A549 (cell line): Measurements from ENCODE around the gene PMIS2. TPM values are rescaled to one million over a fixed set of nuclear protein-coding genes. Genes with fewer than 3 reads are reported as not detected.

Source experiments
- ATAC-seq, 2 experiments: fragments of 200-7000 bp in 1 of 2; fragments of >200 bp in 1 of 2; cut with Nextera tagmentation in 1 of 2; cut with Tn5 transposase in 1 of 2; 3 replicates each; pipeline versions ENCODE4 v1.8.0 to v1.9.1; 2018 to 2020; ENCODE audit warnings: mild to moderate bottlenecking in 1 of 2, moderate library complexity in 1 of 2
- CTCF ChIA-PET: fragments of 300-600 bp; sonication (Branson Sonifier 250); formaldehyde crosslinking; extraction: SDS; loops from one replicate; lab custom pipeline; 2021; ENCODE audit warnings: antibody characterized with exemption, inconsistent platforms; lab: Yijun Ruan, JAX
- POLR2A ChIA-PET: fragments of 350-600 bp; formaldehyde crosslinking; extraction: SDS; loops from one replicate; lab custom pipeline; 2021; ENCODE audit warnings: antibody characterized with exemption, inconsistent platforms; lab: Yijun Ruan, JAX
- DNase-seq, 2 experiments: peaks; one replicate each; pipeline versions ENCODE4 v3.0.0 to v3.0.0-alpha.2; 2011 to 2016; ENCODE audit warnings: low read depth in 1 of 2, low spot score in 1 of 2
- FAIRE-seq: peaks from 2 replicates; lab custom pipeline; 2011; peaks lifted over from hg19 to GRCh38; lab: Jason Lieb, UNC
- H3K27ac ChIP-seq, 2 experiments: fragments of >200 bp; sonication (Bioruptor Twin); formaldehyde crosslinking; 3 replicates each; pipeline ENCODE4 v1.5.1; 2016 to 2017
- H3K4me1 ChIP-seq: fragments of >200 bp; sonication (Bioruptor Twin); formaldehyde crosslinking; 3 replicates; pipeline ENCODE4 v1.6.1; 2016
- H3K4me2 ChIP-seq: fragments of >200 bp; sonication (Bioruptor Twin); formaldehyde crosslinking; 3 replicates; pipeline ENCODE4 v1.6.1; 2016
- H3K4me3 ChIP-seq: fragments of >200 bp; sonication (Bioruptor Twin); formaldehyde crosslinking; 3 replicates; pipeline ENCODE4 v1.5.1; 2016
- H3K9me3 ChIP-seq: fragments of >200 bp; sonication (Bioruptor Twin); formaldehyde crosslinking; 3 replicates; pipeline ENCODE4 v1.6.1; 2016
- CBX2 ChIP-seq: fragments of 200-600 bp; sonication (generic); IDR thresholded peaks from 2 replicates; pipeline ENCODE4 v1.6.1; 2016; ENCODE audit warnings: low read depth, mild to moderate bottlenecking, borderline replicate concordance
- CBX8 ChIP-seq: fragments of 200-600 bp; sonication (generic); IDR thresholded peaks from 2 replicates; pipeline ENCODE4 v1.6.1; 2016
- CHD4 ChIP-seq: fragments of 200-600 bp; sonication (generic); IDR thresholded peaks from 2 replicates; pipeline ENCODE4 v1.6.1; 2016; ENCODE audit warnings: antibody characterized with exemption, mild to moderate bottlenecking, borderline replicate concordance
- EP300 ChIP-seq, 2 experiments: fragments of >200 bp; sonication (Bioruptor Twin); formaldehyde crosslinking; IDR thresholded peaks; 2 replicates in 1 of 2; 3 replicates in 1 of 2; pipeline ENCODE4 v1.6.1; 2016 to 2017
- ESRRA ChIP-seq: fragments of 150-350 bp; IDR thresholded peaks from 2 replicates; pipeline ENCODE4 v1.6.1; 2014; ENCODE audit warnings: mild to moderate bottlenecking, low read length, borderline replicate concordance
- FOSB ChIP-seq: fragments of 250-450 bp; sonication (Bioruptor Pico); IDR thresholded peaks from 2 replicates; pipeline ENCODE4 v1.5.0; 2020; ENCODE audit warnings: mild to moderate bottlenecking, moderate library complexity
- FOSL2 ChIP-seq, 2 experiments: fragments of 450-650 bp in 1 of 2; fragments of >200 bp in 1 of 2; sonication (Bioruptor Twin) in 1 of 2; formaldehyde crosslinking; IDR thresholded peaks; 2 replicates each; pipeline versions ENCODE4 v1.5.0 to v1.6.1; 2016 to 2020; ENCODE audit warnings: mild to moderate bottlenecking in 1 of 2, moderate library complexity in 1 of 2
- FOXS1 ChIP-seq: fragments of 250-450 bp; sonication (Bioruptor Pico); IDR thresholded peaks from 2 replicates; pipeline ENCODE4 v1.5.0; 2020; ENCODE audit warnings: mild to moderate bottlenecking, moderate library complexity
- GATA3 ChIP-seq: IDR thresholded peaks from 2 replicates; pipeline ENCODE4 v1.6.1; 2012; ENCODE audit warnings: borderline replicate concordance
- HDAC2 ChIP-seq: fragments of 200-600 bp; sonication (generic); IDR thresholded peaks from 2 replicates; pipeline ENCODE4 v1.6.1; 2016
- HOXB13 ChIP-seq: fragments of 250-450 bp; sonication (Bioruptor Pico); IDR thresholded peaks from 2 replicates; pipeline ENCODE4 v1.5.0; 2020; ENCODE audit warnings: low read depth, mild to moderate bottlenecking, moderate library complexity
- JUN ChIP-seq, 2 experiments: fragments of >200 bp; sonication (Bioruptor Twin); formaldehyde crosslinking; IDR thresholded peaks; 2 replicates in 1 of 2; 3 replicates in 1 of 2; pipeline ENCODE4 v1.6.1; 2016 to 2017
- KDM1A ChIP-seq: fragments of 200-600 bp; sonication (generic); IDR thresholded peaks from 2 replicates; pipeline ENCODE4 v1.6.1; 2016; ENCODE audit warnings: low read depth, mild to moderate bottlenecking
- KDM5A ChIP-seq: fragments of 200-600 bp; sonication (generic); IDR thresholded peaks from 2 replicates; pipeline ENCODE4 v1.6.1; 2016; ENCODE audit warnings: antibody characterized with exemption, mild to moderate bottlenecking
- MAFK ChIP-seq: fragments of 450-650 bp; IDR thresholded peaks from 2 replicates; pipeline ENCODE4 v1.6.1; 2014; ENCODE audit not compliant: partially characterized antibody
- NFE2L2 ChIP-seq: fragments of 150-350 bp; conservative IDR thresholded peaks from 2 replicates; pipeline ENCODE4 v1.6.1; 2014; ENCODE audit warnings: low read length
- NPAS2 ChIP-seq: fragments of 250-450 bp; sonication (Bioruptor Pico); IDR thresholded peaks from 2 replicates; pipeline ENCODE4 v1.8.0; 2022; ENCODE audit warnings: mild to moderate bottlenecking, moderate library complexity, borderline replicate concordance
- POLR2A ChIP-seq: IDR thresholded peaks from 2 replicates; pipeline ENCODE4 v1.6.1; 2012; ENCODE audit warnings: mild to moderate bottlenecking, low read length
- ZC3H11A ChIP-seq: fragments of 450-650 bp; IDR thresholded peaks from 2 replicates; pipeline ENCODE4 v1.6.1; 2014; ENCODE audit warnings: antibody characterized with exemption, mild to moderate bottlenecking
- ZFP36 ChIP-seq: fragments of 450-650 bp; IDR thresholded peaks from 2 replicates; pipeline ENCODE4 v1.6.1; 2014; ENCODE audit warnings: borderline replicate concordance; ENCODE audit not compliant: partially characterized antibody
- ZSCAN20 ChIP-seq: fragments of 250-450 bp; sonication (Bioruptor Pico); IDR thresholded peaks from 2 replicates; pipeline ENCODE4 v1.8.0; 2022; ENCODE audit warnings: mild to moderate bottlenecking, moderate library complexity
- WGBS: methylation state at CpG from one replicate; pipeline ENCODE4 v1.1.6; 2017; ENCODE audit errors: missing lambda C conversion rate; 5-methylcytosine and 5-hydroxymethylcytosine counted together
- polyA plus RNA-seq, 4 experiments: library from polyadenylated mRNA; depleted of rRNA in 3 of 4; stranded (reverse); fragments of >200 nt; fragmentation: RNase III in 1 of 4; extraction: RNeasy Plus Mini Kit Qiagen cat#74134 plus additional on column Dnase treatment in 1 of 4; gene quantifications; 2 replicates in 3 of 4; 3 replicates in 1 of 4; pipeline ENCODE4 v1.2.3, GENCODE V29; 2011 to 2017
- TF ChIP-seq, protein P1 (sequence below): fragments of 200-600 bp; sonication (generic); IDR thresholded peaks from 2 replicates; pipeline ENCODE4 v1.6.1; 2016; ENCODE audit warnings: antibody characterized with exemption, mild to moderate bottlenecking, moderate library complexity
- TF ChIP-seq, protein P2 (sequence below): IDR thresholded peaks from 2 replicates; pipeline ENCODE4 v1.6.1; 2012; ENCODE audit warnings: low read depth, borderline replicate concordance
- TF ChIP-seq, protein P3 (sequence below): fragments of >200 bp; sonication (Bioruptor Twin); formaldehyde crosslinking; IDR thresholded peaks from 3 replicates; pipeline ENCODE4 v1.6.1; 2016

Gene PMIS2
- polyA plus RNA-seq, 2 of the 4 experiments (the other 2 are of a cell fraction) = not detected

DNA sequence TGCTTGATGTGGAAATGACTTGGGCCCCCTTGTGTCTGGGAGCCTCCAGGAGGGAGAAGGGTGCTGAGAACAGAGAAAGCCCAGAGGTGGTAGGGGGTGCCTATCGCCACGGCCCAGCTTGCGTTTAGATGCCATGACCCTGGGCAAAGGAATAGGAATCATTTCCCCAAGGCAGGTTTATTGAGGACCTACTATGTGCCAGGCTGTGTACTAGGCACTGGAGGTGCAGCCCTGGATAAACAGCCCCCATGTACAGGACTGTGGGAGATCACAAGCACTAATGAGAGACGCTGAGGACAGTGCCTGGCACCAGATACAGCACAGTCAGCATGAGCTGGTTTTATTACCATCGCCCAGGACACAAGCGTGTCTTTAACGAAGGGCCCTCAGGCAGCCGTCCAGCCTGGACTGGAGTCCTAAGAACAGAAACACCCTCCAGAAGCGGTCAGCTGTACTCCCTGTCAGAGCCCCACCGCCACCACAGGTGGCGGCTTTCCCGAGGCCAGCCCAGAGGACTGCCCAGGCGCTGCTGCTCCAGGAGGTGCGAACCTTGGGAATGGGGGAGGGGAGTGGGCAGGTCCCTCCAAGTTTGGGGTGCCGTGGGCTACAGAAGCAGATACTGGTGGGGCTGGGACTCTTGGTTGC lies 36.0 kb upstream of the PMIS2 start:
- H3K4me1 ChIP-seq = peaks cover 9% of the 10 kb centered on the region
- no peak for ATAC-seq
- CTCF ChIA-PET = interaction anchor here (0.6 to 5.1 kb wide), 44 partner anchors 8 to 437 kb away, joined by 3 to 81 read pairs (median 12); partner anchors contain the start of genes ATP4A, DMKN, HAUS5 and LIN37
- no peak overlapping the region for H3K4me3 ChIP-seq
- H3K9me3 ChIP-seq = no peaks in the 10 kb centered on the region
- no peak for FAIRE-seq
- H3K4me2 ChIP-seq = no peak overlapping the region
- no peak overlapping the region for H3K27ac ChIP-seq
- no peak for DNase-seq
- POLR2A ChIA-PET = no interaction called here
- WGBS = 85% methylated on average over 15 of the region's 15 CpGs
- TF ChIP-seq FOSL2 (IDR thresholded peaks at IDR 0.05) (no peak), FOSL2 (CRISPR knock-in tag; IDR thresholded peaks at IDR 0.05) (no peak), MAFK (peak; percentile 44), EP300 (IDR thresholded peaks at IDR 0.05) (no peak), JUN (IDR thresholded peaks at IDR 0.05) (peak; percentile 6 to 24; a peak in 1 of 5 replicates), POLR2A (no peak), GATA3 (no peak), CBX8 (no peak), HDAC2 (no peak)
- TF ChIP-seq, all 56 proteins: peak for 2

DNA sequence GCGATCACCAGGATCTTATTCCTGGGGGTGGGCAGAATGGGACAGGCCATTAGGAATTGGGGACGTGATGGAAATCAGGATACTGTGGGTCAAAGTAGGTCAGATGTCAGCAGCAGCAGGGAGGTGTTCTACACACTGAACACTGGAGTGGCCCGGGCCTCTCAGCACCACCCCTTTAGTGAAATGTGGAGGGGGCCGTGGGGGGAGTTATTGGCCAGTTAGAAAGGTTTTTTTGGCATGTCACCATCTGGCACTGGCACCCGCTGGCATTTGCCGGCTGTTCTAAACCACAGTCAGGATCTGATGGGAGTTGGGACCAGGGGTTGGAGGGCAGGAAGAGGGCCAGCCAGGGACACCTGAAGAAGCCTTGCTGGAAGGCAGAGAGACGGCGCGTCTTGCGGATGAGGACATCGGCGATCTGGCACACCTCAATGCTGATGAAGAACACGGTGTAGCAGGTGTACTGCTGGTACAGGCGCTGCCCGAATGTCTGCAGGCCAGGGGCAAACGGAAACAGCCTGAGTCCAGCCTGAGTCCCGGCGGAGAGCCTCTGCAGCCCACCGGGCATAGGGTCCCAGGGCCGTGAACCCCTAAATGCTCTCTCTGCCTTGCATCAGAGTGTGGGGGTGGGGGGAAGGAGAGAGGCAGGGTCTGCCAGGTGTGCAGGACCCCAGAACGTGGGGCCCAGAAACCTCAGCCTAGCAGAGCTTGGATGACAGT lies 34.7 kb upstream of the PMIS2 start:
- ATAC-seq = no peak
- 87% methylated on average over 21 of the region's 21 CpGs for WGBS
- TF ChIP-seq ZFP36 (no peak), ZSCAN20 (CRISPR knock-in tag) (no peak), HDAC2 (no peak), ESRRA (no peak), NPAS2 (CRISPR knock-in tag) (no peak), CHD4 (no peak), NFE2L2 (no peak), ZC3H11A (no peak), KDM1A (no peak), FOXS1 (CRISPR knock-in tag) (no peak), KDM5A (no peak), CBX2 (no peak), FOSB (CRISPR knock-in tag) (no peak), HOXB13 (CRISPR knock-in tag) (no peak), POLR2A (no peak)
- TF ChIP-seq, protein P1, sequence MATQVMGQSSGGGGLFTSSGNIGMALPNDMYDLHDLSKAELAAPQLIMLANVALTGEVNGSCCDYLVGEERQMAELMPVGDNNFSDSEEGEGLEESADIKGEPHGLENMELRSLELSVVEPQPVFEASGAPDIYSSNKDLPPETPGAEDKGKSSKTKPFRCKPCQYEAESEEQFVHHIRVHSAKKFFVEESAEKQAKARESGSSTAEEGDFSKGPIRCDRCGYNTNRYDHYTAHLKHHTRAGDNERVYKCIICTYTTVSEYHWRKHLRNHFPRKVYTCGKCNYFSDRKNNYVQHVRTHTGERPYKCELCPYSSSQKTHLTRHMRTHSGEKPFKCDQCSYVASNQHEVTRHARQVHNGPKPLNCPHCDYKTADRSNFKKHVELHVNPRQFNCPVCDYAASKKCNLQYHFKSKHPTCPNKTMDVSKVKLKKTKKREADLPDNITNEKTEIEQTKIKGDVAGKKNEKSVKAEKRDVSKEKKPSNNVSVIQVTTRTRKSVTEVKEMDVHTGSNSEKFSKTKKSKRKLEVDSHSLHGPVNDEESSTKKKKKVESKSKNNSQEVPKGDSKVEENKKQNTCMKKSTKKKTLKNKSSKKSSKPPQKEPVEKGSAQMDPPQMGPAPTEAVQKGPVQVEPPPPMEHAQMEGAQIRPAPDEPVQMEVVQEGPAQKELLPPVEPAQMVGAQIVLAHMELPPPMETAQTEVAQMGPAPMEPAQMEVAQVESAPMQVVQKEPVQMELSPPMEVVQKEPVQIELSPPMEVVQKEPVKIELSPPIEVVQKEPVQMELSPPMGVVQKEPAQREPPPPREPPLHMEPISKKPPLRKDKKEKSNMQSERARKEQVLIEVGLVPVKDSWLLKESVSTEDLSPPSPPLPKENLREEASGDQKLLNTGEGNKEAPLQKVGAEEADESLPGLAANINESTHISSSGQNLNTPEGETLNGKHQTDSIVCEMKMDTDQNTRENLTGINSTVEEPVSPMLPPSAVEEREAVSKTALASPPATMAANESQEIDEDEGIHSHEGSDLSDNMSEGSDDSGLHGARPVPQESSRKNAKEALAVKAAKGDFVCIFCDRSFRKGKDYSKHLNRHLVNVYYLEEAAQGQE = no peak
- TF ChIP-seq, protein P2, sequence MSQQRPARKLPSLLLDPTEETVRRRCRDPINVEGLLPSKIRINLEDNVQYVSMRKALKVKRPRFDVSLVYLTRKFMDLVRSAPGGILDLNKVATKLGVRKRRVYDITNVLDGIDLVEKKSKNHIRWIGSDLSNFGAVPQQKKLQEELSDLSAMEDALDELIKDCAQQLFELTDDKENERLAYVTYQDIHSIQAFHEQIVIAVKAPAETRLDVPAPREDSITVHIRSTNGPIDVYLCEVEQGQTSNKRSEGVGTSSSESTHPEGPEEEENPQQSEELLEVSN = no peak
- TF ChIP-seq, protein P3, sequence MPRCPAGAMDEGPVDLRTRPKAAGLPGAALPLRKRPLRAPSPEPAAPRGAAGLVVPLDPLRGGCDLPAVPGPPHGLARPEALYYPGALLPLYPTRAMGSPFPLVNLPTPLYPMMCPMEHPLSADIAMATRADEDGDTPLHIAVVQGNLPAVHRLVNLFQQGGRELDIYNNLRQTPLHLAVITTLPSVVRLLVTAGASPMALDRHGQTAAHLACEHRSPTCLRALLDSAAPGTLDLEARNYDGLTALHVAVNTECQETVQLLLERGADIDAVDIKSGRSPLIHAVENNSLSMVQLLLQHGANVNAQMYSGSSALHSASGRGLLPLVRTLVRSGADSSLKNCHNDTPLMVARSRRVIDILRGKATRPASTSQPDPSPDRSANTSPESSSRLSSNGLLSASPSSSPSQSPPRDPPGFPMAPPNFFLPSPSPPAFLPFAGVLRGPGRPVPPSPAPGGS = no peak
- POLR2A ChIA-PET = no interaction called here
- Histone ChIP-seq H3K27ac (no peak overlapping the region), H3K9me3 (no peaks in the 10 kb centered on the region), H3K4me3 (no peak overlapping the region), H3K4me1 (peaks cover 8% of the 10 kb centered on the region), H3K4me2 (no peak overlapping the region)
- CTCF ChIA-PET = interaction anchor here (0.6 to 5.1 kb wide), 8 partner anchors 10 to 409 kb away, joined by 3 to 81 read pairs (median 13); partner anchors contain the start of gene ATP4A
- DNase-seq = no peak
- FAIRE-seq = no peak
